Measurements from ENCODE around the gene SLC39A7. TPM values are rescaled to one million over a fixed set of nuclear protein-coding genes. Genes with fewer than 3 reads are reported as not detected.

Gene SLC39A7
- total RNA-seq, 2 donors from 2014 or later = 170 to 212 TPM

GRCh38 chr6:33167374-33168283, 33.0 kb upstream of the SLC39A7 start:
- DNase-seq = no peak
- Histone ChIP-seq H3K4me1 (no peaks in the 10 kb centered on the region), H3K36me3 (no peaks in the 10 kb centered on the region), H3K9ac (ENCODE audit: low read depth in 2 of 2, low read length in 2 of 2) (no peak overlapping the region), H3K27me3 (no peaks in the 10 kb centered on the region), H3K4me3 (no peak overlapping the region), H3K9me3 (no peaks in the 10 kb centered on the region), H3K27ac (no peak overlapping the region)
- no peak for TF ChIP-seq CTCF (IDR thresholded peaks at IDR 0.05)
- intact Hi-C loops (cut with DNase I) = no loop called here

GRCh38 chr6:33168284-33168601, 32.4 kb upstream of the SLC39A7 start:
- intact Hi-C loops (cut with DNase I) = no loop called here
- Histone ChIP-seq H3K9me3 (no peaks in the 10 kb centered on the region), H3K4me1 (no peaks in the 10 kb centered on the region), H3K27me3 (no peaks in the 10 kb centered on the region), H3K27ac (no peak overlapping the region), H3K36me3 (no peaks in the 10 kb centered on the region), H3K4me3 (no peak overlapping the region), H3K9ac (ENCODE audit: low read depth in 2 of 2, low read length in 2 of 2) (no peak overlapping the region)
- TF ChIP-seq CTCF (IDR thresholded peaks at IDR 0.05) = no peak
- DNase-seq = no peak

- H3K4me3 ChIP-seq = no peak overlapping the region
- intact Hi-C loops (cut with DNase I) = no loop called here
- H3K9ac ChIP-seq (ENCODE audit: low read depth in 2 of 2, low read length in 2 of 2) = no peak overlapping the region
- H3K4me1 ChIP-seq = no peaks in the 10 kb centered on the region
- H3K9me3 ChIP-seq = no peaks in the 10 kb centered on the region
- DNase-seq = no peak
- no peaks in the 10 kb centered on the region for H3K36me3 ChIP-seq
- no peak overlapping the region for H3K27ac ChIP-seq
- TF ChIP-seq CTCF (IDR thresholded peaks at IDR 0.05) = no peak
- H3K27me3 ChIP-seq = no peaks in the 10 kb centered on the region
Observed at GRCh38 chr6:33168639-33169038, 32.0 kb upstream of the SLC39A7 start.

GRCh38 chr6:33169291-33170175, 31.1 kb upstream of the SLC39A7 start:
- no peak overlapping the region for H3K9ac ChIP-seq (ENCODE audit: low read depth in 2 of 2, low read length in 2 of 2)
- intact Hi-C loops (cut with DNase I) = no loop called here
- H3K9me3 ChIP-seq = no peaks in the 10 kb centered on the region
- no peak for TF ChIP-seq CTCF (IDR thresholded peaks at IDR 0.05)
- no peak overlapping the region for H3K27ac ChIP-seq
- H3K27me3 ChIP-seq = no peaks in the 10 kb centered on the region
- no peaks in the 10 kb centered on the region for H3K36me3 ChIP-seq
- no peak overlapping the region for H3K4me3 ChIP-seq
- H3K4me1 ChIP-seq = no peaks in the 10 kb centered on the region
- no peak for DNase-seq

- Histone ChIP-seq H3K27ac (no peak overlapping the region), H3K4me3 (no peak overlapping the region), H3K36me3 (no peaks in the 10 kb centered on the region), H3K4me1 (no peaks in the 10 kb centered on the region), H3K27me3 (no peaks in the 10 kb centered on the region), H3K9ac (ENCODE audit: low read depth in 2 of 2, low read length in 2 of 2) (no peak overlapping the region), H3K9me3 (no peaks in the 10 kb centered on the region)
- no peak for DNase-seq
- no peak for TF ChIP-seq CTCF (IDR thresholded peaks at IDR 0.05)
- intact Hi-C loops (cut with DNase I) = no loop called here
Observed at GRCh38 chr6:33170176-33171015, 30.3 kb upstream of the SLC39A7 start.
